HPDE6-E6E7 (cell line): ENCODE data around the gene UBE2O.

Experiments used
- DNase-seq: peaks from one replicate; pipeline ENCODE4 v3.0.0; 2011; ENCODE audit warnings: missing footprints; ENCODE audit errors: extremely low spot score

UBE2O gene

DNA sequence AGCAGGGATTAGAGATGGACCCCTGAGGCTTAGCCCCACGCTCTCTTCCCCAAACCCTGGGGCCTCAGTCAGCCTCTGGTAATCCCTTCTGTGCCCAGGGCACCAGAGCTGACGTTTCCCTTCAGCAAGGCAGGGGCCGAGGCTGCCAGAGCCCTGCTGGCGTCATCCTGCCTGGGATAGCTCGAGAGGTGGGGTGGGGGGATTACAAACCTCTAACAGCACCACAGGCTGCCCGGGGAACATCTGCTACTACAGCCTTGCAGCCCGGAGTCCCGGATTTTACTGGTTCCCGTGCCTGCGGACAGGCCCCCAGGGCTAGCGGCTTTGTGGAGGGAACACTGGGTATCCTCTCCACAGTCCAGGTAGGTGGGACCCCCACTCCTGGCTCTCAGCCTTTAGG is 14.4 kb upstream of the UBE2O start, which contains the start of gene AANAT:
TSS of gene AANAT (plus strand) at position 238 of the 400 bp plus-strand sequence. CDS start 1,144 bp downstream, outside the sequence.
- DNase-seq: no peak

GRCh38 chr17:76466775-76467130 is 13.8 kb upstream of the UBE2O start:
- no peak for DNase-seq

- no peak for DNase-seq
These were observed 9.8 kb upstream of the UBE2O start for GRCh38 chr17:76462556-76463290.

GRCh38 chr17:76461765-76462555 is 9.0 kb upstream of the UBE2O start:
- no peak for DNase-seq

- no peak for DNase-seq
These were observed 6.7 kb upstream of the UBE2O start for GRCh38 chr17:76459674-76460073.

GRCh38 chr17:76458580-76459490 is 5.9 kb upstream of the UBE2O start:
- DNase-seq: peak; percentile 80

DNA sequence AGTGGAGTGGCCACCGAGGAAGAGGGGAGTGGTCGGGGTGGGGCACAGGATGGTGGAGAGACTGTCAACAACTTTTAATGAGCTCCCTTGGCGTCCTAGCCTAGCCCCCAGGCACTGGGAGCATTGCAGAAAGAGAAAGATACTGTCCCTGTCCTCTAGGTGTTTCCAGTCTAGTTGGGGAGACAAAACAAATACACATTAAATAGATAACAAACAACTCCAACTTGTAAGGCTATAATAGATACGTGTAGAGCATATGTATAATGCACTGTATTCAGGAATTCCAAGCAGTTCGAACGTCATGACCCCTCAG is 435 bp upstream of the UBE2O start:
- DNase-seq: no peak

DNA sequence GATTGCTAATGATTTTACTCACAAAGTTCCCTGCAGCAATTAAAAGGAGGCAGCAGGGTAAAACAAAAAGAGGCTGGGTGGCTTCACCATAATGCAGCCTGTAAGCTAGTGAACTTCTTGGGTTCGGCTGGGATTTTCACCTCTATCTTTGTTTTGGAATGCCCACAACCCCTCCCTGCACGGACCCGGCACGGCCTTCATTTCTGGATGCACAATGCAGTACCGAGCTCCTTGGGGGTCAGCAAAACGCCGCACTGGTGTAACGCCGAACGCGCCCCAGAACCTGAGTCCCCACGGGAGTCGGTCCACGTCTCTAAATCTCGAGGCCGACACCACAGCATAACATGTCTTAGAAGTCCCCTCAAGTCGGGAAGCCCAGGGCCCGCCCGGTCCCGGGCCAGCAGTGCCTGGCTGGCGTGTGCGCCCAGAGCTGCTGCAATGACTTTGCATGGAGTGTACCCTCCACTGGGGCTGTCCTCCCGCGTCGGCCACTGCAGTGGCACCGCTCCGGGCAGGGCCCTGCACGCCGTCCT is 759 bp downstream of the UBE2O start:
- DNase-seq: no peak

GRCh38 chr17:76451506-76451905 is 1.4 kb downstream of the UBE2O start:
- no peak for DNase-seq

DNA sequence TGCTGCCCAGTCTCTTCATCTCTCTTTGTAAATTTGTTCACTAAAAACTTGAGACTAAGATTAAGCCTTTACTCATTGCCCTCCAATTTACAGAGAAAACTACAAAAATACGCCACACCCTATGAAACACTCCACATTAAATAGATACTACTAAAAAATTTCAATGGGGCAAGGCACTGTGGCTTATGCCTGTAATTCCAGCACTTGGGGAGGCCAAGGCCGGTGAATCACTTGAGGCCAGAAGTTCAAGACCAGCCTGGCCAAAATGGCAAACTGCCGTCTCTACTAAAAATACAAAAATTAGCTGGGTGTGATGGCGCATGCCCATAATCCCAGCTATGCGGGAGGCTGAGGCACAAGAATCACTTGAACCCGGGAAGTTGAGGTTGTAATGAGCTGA is 3.8 kb downstream of the UBE2O start:
- no peak for DNase-seq

DNA sequence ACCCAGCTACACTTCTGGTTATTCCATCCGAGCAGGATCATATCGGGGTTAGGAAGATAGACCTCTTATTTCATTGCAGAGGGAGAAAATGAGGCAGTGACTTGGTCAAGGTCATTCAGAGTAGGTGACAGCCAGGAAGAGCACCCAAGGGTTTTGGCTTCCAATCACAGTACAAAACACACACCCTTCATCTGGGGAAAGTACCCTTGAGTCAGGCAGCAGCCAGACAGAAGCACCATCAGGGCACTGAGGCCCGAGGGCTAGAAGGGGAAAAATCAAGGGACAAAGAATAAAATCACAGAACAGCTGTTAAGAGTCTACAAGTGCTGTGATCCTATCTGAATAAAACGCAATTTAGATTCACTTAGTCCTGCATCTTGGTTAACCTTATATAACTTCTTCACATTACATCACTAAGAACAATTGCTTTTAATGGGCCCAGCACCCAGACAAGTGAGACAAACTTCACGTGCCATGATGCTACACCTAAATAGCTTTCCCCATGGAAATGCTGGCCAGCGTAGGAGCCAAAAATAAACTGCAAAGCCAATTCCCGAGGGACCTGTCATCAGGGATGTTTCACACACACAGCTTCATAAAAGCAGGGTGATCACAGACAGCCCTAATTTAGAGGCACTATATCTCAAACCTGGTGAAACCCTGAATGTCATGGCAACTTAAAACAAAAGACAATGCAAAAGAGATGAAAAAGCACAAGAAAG is 4.9 kb downstream of the UBE2O start:
- DNase-seq: no peak

GRCh38 chr17:76446449-76447231 is 6.3 kb downstream of the UBE2O start:
- peak; percentile 95 for DNase-seq

GRCh38 chr17:76445697-76446448 is 7.1 kb downstream of the UBE2O start:
- no peak for DNase-seq

GRCh38 chr17:76444518-76445311 is 8.2 kb downstream of the UBE2O start:
- DNase-seq: no peak

GRCh38 chr17:76442341-76443338 is 10.3 kb downstream of the UBE2O start:
- no peak for DNase-seq

DNA sequence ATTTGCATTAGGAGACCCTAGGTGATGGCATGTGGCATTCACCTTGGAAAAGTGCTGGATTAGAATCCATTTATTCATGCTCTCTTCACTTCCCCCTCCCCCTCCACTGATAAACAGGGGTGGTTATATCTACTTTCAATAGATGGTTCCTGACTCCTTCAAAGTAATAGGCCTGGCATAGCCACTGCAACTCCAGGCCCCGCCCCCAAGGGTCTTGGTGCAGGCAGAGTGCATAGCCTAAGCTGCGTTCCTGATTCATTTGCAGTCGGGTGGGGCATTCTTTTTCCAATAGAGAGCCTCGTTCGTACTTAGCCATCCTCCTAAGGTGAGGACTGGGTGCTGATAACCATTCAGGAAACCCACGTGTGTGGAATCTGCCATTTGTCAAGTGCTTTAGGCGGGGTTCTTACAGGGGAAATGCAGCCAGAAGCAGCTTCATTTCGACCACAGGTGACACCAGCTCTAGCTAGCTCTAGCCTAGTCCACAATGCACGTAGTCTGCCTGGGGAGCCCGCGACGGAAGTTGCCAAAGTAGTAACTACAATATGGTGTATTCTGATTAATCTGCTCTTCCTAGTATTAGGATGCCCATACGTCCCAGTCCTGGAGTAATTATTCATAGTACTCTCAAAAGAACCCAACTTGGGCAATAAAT is 11.1 kb downstream of the UBE2O start:
- no peak for DNase-seq

DNA sequence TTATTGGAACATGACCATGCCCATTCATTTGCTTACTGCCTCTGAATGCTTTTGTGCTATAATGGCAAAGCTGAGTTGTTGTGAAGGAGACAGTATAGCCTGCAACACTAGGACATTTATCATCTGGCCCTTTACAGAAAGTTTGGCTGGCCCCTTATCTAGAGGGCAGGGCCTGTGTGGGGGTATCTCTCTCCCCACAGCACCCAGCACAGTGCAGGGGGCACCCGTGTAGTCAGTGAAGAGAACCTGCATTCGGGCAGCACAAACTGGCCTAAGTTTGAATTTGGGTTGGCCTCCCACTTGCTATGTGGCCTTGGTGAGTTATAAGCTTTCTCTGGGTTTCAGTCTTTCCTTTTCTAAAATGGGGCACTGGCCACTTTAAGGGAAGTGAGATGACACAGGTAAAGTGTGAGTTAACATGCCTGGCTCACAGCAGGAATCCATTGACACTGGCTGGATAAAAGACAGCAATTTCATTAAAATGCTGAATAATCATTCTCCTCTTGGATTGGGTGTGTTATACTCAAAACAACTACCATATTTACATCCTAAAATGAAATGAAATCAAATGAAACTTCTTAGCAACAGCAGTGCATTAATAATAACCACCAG is 12.1 kb downstream of the UBE2O start:
- DNase-seq: no peak
